ENCODE results near the gene DNAJB4.

GRCh38 chr1:78005448-78005722 is 646 bp downstream of the DNAJB4 start:
- TF ChIP-seq CTCF (IDR thresholded peaks at IDR 0.05) (no peak), POLR2AphosphoS5 (IDR thresholded peaks at IDR 0.05) (no peak), POLR2A (IDR thresholded peaks at IDR 0.05) (no peak), EP300 (IDR thresholded peaks at IDR 0.05) (no peak)

All from suprapubic skin (tissue), 4 donors.